MM.1S (cell line): ENCODE measurements around the gene ITGB3.

Source experiments
- CTCF ChIP-seq: fragments of 300-600 bp; sonication (generic); IDR thresholded peaks from 2 replicates; pipeline ENCODE4 v1.5.1; 2016; ENCODE audit warnings: antibody characterized with exemption, low read length, mixed read lengths
- EZH2phosphoT487 ChIP-seq: fragments of 300-600 bp; sonication (generic); IDR thresholded peaks from 2 replicates; pipeline ENCODE4 v1.6.1; 2018; ENCODE audit warnings: antibody characterized with exemption, low read length

- TF ChIP-seq CTCF (no peak), EZH2phosphoT487 (no peak)
These were observed 8.9 kb upstream of the ITGB3 start for GRCh38 chr17:47244697-47245096.
